ENCODE measurements around the gene TFF1.

TFF1 gene

GRCh38 chr21:42395905-42396651, 29.7 kb upstream of the TFF1 start, which contains the start of gene TMPRSS3:
TSS of gene TMPRSS3 (minus strand) at chr21:42396052. CDS start at chr21:42395417, 635 bp downstream.
- Histone ChIP-seq H3K36me3 (ENCODE audit: insufficient read depth, low read length) (no peaks in the 10 kb centered on the region), H2AFZ (ENCODE audit: low read depth, low read length) (no peak within 1 kb of the TSS), H3K4me1 (ENCODE audit: insufficient read depth, low read length) (peaks cover 3% of the 10 kb centered on the region; the same call in 1 of the 2 replicates), H3K9ac (ENCODE audit: low read depth, low read length) (no peak within 1 kb of the TSS), H3K27me3 (ENCODE audit: insufficient read depth, low read length, poor library complexity) (no peaks in the 10 kb centered on the region), H3K79me2 (ENCODE audit: insufficient read depth, low read length) (no peaks in the 10 kb centered on the region), H3K27ac (ENCODE audit: low read length) (no peak within 1 kb of the TSS), H3K4me2 (ENCODE audit: insufficient read depth, low read length) (no peak within 1 kb of the TSS), H4K20me1 (ENCODE audit: insufficient read depth, low read length) (no peaks in the 10 kb centered on the region), H3K9me3 (ENCODE audit: insufficient read depth, low read length, severe bottlenecking) (no peaks in the 10 kb centered on the region), H3K4me3 (ENCODE audit: low read depth in 1 of 2, low read length in 2 of 2) (no peak within 1 kb of the TSS)
- no peak for ATAC-seq (ENCODE audit: insufficient read depth, low read depth)
- no peak for TF ChIP-seq EZH2 (IDR thresholded peaks at IDR 0.05; ENCODE audit: borderline replicate concordance, low read depth, low read length, severe bottlenecking)
- TF ChIP-seq CTCF (IDR thresholded peaks at IDR 0.05; ENCODE audit: borderline replicate concordance, extremely low read depth, low read length, poor library complexity, severe bottlenecking), result no peak
- no peak for DNase-seq

DNA sequence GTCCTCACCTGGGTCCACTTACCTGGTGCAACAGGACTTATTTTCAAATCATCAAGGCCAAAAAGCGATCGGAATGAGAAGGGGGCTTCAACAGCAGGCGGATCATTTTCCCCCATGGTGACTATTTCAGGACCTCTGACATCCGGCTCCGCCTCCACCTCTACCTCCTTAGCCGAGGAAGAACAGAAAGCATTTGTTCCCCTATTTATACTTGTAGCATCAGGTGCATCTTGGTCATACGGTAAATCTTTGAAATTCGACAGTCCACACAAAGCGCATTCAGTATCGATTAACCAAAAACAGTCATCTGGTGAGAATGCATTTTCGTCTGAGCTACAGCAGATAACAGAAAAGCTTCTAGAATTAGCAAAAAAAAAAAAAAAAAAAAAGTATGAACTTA, 29.0 kb upstream of the TFF1 start:
- Histone ChIP-seq H3K4me2 (ENCODE audit: insufficient read depth, low read length) (no peak overlapping the region), H3K4me3 (ENCODE audit: low read depth in 1 of 2, low read length in 2 of 2) (no peak overlapping the region), H4K20me1 (ENCODE audit: insufficient read depth, low read length) (no peaks in the 10 kb centered on the region), H3K36me3 (ENCODE audit: insufficient read depth, low read length) (no peaks in the 10 kb centered on the region), H3K27ac (ENCODE audit: low read length) (no peak overlapping the region), H3K9me3 (ENCODE audit: insufficient read depth, low read length, severe bottlenecking) (no peaks in the 10 kb centered on the region), H3K4me1 (ENCODE audit: insufficient read depth, low read length) (peaks cover 3% of the 10 kb centered on the region; the same call in 1 of the 2 replicates), H3K79me2 (ENCODE audit: insufficient read depth, low read length) (no peaks in the 10 kb centered on the region), H2AFZ (ENCODE audit: low read depth, low read length) (no peak overlapping the region), H3K27me3 (ENCODE audit: insufficient read depth, low read length, poor library complexity) (no peaks in the 10 kb centered on the region), H3K9ac (ENCODE audit: low read depth, low read length) (no peak overlapping the region)
- DNase-seq, result no peak
- TF ChIP-seq EZH2 (IDR thresholded peaks at IDR 0.05; ENCODE audit: borderline replicate concordance, low read depth, low read length, severe bottlenecking) (no peak), CTCF (IDR thresholded peaks at IDR 0.05; ENCODE audit: borderline replicate concordance, extremely low read depth, low read length, poor library complexity, severe bottlenecking) (no peak)
- ATAC-seq (ENCODE audit: insufficient read depth, low read depth), result no peak

DNA sequence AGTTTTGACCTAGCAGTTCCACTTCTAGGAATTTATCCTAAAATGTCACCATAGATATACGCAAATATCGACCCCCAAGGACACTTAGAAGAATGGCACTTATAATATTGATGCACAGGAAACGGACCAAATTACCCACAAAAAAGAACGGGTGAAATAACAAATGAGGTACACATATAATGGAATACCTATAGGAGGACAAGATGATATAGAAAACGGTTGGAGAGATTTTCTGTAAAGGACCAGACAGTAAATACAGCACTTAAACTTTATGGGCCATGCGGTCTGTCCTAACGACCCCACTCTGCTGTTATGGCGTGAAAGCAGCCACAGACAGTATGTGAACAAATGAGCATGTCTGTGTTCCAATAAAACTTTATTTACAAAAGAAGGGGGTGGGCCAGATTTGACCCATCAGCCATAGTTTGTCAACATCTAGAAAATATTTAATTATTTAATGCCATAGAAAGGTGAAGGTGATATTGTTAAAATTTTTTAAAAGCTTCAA, 27.2 kb upstream of the TFF1 start:
- Histone ChIP-seq H3K9ac (ENCODE audit: low read depth, low read length) (no peak overlapping the region), H3K36me3 (ENCODE audit: insufficient read depth, low read length) (no peaks in the 10 kb centered on the region), H3K79me2 (ENCODE audit: insufficient read depth, low read length) (no peaks in the 10 kb centered on the region), H2AFZ (ENCODE audit: low read depth, low read length) (no peak overlapping the region), H3K27me3 (ENCODE audit: insufficient read depth, low read length, poor library complexity) (no peaks in the 10 kb centered on the region), H3K9me3 (ENCODE audit: insufficient read depth, low read length, severe bottlenecking) (no peaks in the 10 kb centered on the region), H3K4me2 (ENCODE audit: insufficient read depth, low read length) (no peak overlapping the region), H3K4me1 (ENCODE audit: insufficient read depth, low read length) (0 out of 2 replicates have a peak, but pooled peaks cover 3% of the 10 kb centered on the region), H3K4me3 (ENCODE audit: low read depth in 1 of 2, low read length in 2 of 2) (no peak overlapping the region), H3K27ac (ENCODE audit: low read length) (no peak overlapping the region), H4K20me1 (ENCODE audit: insufficient read depth, low read length) (no peaks in the 10 kb centered on the region)
- DNase-seq, result no peak
- TF ChIP-seq EZH2 (IDR thresholded peaks at IDR 0.05; ENCODE audit: borderline replicate concordance, low read depth, low read length, severe bottlenecking), result no peak
- no peak for TF ChIP-seq CTCF (IDR thresholded peaks at IDR 0.05; ENCODE audit: borderline replicate concordance, extremely low read depth, low read length, poor library complexity, severe bottlenecking)
- no peak for ATAC-seq (ENCODE audit: insufficient read depth, low read depth)
